BJ (cell line): ENCODE data around the gene CFAP92. TPM values are rescaled to one million over a fixed set of nuclear protein-coding genes. Genes with fewer than 3 reads are reported as not detected.
"Not testable (repeated sequence)": the region's sequence is repeated elsewhere in the genome, so short reads cannot be mapped to it uniquely, and the experiment has no call there.

Source experiments
- CTCF ChIA-PET: fragments of 350-600 bp; formaldehyde crosslinking; extraction: SDS; loops from one replicate; lab custom pipeline; 2021; ENCODE audit warnings: antibody characterized with exemption, inconsistent platforms; lab: Yijun Ruan, JAX
- POLR2A ChIA-PET: fragments of 300-600 bp; sonication (Branson Sonifier 250); formaldehyde crosslinking; extraction: SDS; loops from one replicate; lab custom pipeline; 2021; ENCODE audit warnings: antibody characterized with exemption; lab: Charles Lee
- DNase-seq: peaks from one replicate; pipeline ENCODE4 v3.0.0-alpha.2; 2011; ENCODE audit warnings: low read depth
- H3K27me3 ChIP-seq: 2 replicates; pipeline ENCODE4 v1.6.0; 2011; ENCODE audit warnings: low read length; ENCODE audit not compliant: control insufficient read depth, insufficient read depth
- H3K36me3 ChIP-seq: 2 replicates; pipeline ENCODE4 v1.5.1; 2011; ENCODE audit warnings: low read length; ENCODE audit not compliant: control insufficient read depth, insufficient read depth
- H3K4me3 ChIP-seq: 2 replicates; pipeline ENCODE4 v1.5.1; 2011; ENCODE audit warnings: low read depth, mild to moderate bottlenecking, control low read depth, low read length
- polyA plus RNA-seq: library from polyadenylated mRNA; depleted of rRNA; stranded (reverse); fragments of >200 nt; gene quantifications from 2 replicates; pipeline ENCODE4 v1.2.3, GENCODE V29; 2011
- TF ChIP-seq, protein P1 (sequence below): IDR thresholded peaks from 2 replicates; pipeline ENCODE4 v1.5.1; 2011; ENCODE audit warnings: low read depth, mild to moderate bottlenecking, control low read depth, inconsistent platforms, low read length, moderate library complexity; ENCODE audit not compliant: insufficient read depth

The CFAP92 gene
- polyA plus RNA-seq, 1 experiment, result not detected

DNA sequence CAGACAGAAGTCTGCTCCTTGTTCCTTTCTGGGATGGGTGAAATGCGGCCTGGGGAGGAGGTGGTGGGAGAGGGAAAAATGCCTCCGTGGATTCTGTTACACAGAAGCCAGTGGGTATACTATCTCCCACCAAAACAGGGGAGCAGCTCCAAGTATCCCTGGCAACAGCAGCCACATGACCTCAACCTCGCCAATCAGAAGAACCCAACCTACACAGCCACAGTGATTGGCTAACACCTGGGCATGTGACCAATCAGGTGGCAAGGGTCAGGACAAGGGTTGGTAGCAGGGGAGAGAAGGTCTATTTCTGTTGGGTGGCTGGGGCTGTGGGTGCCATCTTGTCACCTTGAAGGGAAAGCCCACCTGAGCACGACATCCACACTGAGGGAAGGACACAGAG, 123.5 kb downstream of the CFAP92 start:
- no peak for DNase-seq
- H3K4me3 ChIP-seq, result no peak overlapping the region
- ChIA-PET CTCF (no interaction called here), POLR2A (no interaction called here)
- no peaks in the 10 kb centered on the region for H3K27me3 ChIP-seq
- H3K36me3 ChIP-seq, result no peaks in the 10 kb centered on the region
- TF ChIP-seq, protein P1, sequence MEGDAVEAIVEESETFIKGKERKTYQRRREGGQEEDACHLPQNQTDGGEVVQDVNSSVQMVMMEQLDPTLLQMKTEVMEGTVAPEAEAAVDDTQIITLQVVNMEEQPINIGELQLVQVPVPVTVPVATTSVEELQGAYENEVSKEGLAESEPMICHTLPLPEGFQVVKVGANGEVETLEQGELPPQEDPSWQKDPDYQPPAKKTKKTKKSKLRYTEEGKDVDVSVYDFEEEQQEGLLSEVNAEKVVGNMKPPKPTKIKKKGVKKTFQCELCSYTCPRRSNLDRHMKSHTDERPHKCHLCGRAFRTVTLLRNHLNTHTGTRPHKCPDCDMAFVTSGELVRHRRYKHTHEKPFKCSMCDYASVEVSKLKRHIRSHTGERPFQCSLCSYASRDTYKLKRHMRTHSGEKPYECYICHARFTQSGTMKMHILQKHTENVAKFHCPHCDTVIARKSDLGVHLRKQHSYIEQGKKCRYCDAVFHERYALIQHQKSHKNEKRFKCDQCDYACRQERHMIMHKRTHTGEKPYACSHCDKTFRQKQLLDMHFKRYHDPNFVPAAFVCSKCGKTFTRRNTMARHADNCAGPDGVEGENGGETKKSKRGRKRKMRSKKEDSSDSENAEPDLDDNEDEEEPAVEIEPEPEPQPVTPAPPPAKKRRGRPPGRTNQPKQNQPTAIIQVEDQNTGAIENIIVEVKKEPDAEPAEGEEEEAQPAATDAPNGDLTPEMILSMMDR, result no peak

DNA sequence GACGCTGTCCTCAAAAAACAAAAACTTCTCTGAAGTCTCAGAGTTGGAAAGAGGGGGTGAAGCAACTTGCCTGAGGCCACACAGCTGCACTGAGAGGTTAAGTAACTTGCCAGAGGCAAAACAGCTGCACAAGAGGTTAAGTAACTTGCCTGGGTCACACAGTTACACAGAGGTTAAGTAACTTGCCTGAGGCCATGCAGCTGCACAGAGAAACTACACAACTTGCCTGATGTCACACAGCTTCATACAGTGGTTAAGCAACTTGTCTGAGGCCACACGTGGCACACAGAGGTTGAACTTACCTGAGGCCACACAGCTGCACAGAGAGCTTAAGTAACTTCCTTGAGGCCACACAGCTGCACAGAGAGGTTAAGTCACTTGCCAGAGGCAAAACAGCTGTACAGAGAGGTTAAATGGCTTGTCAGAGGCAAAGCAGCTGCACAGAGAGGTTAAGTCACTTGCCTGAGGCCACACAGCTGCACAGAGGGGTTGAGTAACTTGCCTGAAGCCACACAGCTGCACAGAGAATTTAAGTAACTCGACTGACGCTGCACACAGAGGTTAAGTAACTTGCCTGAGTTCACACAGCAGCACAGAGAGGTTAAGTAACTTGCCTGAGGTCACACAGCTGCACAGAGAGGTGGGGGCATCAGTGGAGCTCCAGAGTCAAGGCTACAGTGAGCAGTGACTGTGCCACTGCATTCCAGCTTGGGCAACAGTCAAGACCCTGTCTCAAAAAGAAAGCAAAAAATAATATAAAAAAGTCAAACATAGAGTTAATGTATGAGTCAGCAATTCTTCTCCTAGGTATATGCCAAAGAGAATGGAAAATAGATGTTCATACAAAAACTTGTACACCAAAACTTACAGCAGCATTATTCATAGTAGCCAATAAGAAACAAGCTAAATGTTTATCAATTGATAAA, 126.4 kb downstream of the CFAP92 start:
- TF ChIP-seq, protein P1, result no peak
- Histone ChIP-seq H3K27me3 (no peaks in the 10 kb centered on the region), H3K4me3 (no peak overlapping the region), H3K36me3 (no peaks in the 10 kb centered on the region)
- POLR2A ChIA-PET, result no interaction called here
- DNase-seq, result no peak
- CTCF ChIA-PET, result interaction anchor here (0.7 to 2.5 kb wide), 3 partner anchors 9 to 250 kb away, joined by 3 to 11 read pairs (median 4); no protein-coding TSS in a partner anchor

DNA sequence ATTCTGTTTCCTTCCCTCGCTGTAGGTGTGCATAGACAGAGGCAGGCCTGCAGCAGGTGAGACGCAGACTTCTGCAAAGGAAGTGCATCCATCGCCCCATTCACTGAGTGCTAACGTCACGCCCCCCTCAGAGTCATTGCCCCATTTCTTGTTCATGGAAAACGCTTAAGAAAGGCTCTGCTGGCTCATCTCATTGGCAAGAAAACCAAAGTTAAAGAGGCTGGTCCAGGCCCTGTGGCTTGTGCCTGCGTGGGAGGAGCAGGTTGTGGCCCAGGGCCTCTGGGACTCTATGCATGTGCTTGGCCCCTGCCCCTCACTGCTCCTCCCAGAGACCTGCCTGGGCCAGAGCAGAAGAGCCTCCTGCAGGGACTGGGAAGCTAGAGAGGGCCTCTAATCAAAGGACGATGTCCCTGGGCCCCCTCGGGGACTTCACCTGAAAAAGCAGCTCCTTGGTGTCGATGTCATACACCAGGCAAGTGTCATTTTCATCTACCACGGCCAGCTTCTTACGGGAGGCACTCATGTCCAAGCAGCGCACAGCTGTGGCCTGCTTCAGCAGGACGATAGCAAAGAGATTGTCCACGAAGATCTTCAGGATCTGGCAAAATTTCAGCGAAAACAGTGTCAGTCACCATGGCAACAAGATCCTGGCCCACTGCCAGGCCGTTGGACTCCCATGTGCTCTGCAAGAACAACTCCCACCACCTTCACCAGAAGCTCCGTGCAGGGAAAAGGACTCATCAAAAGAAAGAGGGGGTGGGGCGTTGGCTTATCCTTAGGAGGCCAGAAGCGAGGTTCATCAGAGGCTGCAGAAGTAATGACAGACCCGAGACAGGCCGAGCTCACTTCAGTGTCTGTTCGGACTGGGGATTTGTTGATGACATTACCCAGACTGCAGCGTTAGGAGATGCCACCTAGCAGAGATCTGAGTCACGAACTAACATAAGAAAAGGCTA, 128.7 kb downstream of the CFAP92 start:
- H3K27me3 ChIP-seq, POLR2A ChIA-PET, DNase-seq, H3K4me3 ChIP-seq, H3K36me3 ChIP-seq: not testable (repeated sequence)
- CTCF ChIA-PET, result interaction anchor here (1.6 to 2.5 kb wide), 2 partner anchors 11 to 20 kb away, joined by 3 to 11 read pairs; no protein-coding TSS in a partner anchor

DNA sequence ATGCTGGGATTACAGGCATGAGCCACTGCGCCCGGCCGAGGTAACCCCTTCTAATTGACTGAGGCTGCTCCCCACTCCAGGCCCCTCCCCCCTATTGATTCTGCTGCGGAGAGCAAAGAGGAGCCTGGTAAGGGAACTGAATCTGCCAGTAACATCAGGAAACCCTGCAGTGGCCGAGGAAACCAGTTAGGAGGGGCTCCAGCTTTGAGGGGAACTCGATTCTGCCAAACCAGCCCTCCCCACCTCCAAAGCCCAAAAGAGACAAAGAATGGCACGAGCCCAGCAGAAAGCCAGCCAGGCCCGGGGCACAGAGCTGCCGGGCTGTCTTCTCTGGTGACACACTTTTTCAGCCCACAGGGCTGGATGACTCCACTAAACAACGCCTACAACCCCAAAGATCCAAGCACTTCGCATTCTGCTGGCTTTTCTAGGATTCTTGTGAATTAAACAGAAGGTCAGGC, 129.5 kb downstream of the CFAP92 start:
- CTCF ChIA-PET, result interaction anchor here (1.6 kb wide), 1 partner anchor 19 kb away, joined by 3 read pairs; no protein-coding TSS in a partner anchor
- TF ChIP-seq, protein P1, result no peak
- POLR2A ChIA-PET, result no interaction called here
- no peak overlapping the region for H3K4me3 ChIP-seq
- no peaks in the 10 kb centered on the region for H3K36me3 ChIP-seq
- no peaks in the 10 kb centered on the region for H3K27me3 ChIP-seq
- DNase-seq, result no peak

DNA sequence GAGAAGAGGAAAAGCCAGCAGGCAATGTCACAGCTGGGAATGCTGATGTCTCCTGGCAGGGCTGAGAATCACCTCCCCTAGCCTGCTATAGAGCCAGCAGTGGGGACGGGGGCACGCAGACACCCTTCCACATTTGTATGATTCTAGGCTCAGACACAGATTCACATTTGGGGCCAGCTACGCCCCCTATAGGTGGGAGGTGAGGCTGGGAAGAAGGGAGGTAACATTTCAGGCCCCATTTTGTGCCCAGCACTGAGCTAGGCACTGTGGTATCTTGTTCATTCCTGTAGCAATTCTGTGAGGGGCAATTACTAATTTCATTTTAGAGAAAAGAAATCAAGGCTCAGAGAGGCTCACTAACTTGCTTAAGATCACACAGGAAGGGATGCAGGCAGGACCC, 130.3 kb downstream of the CFAP92 start:
- TF ChIP-seq, protein P1, result peak; percentile 29
- H3K27me3 ChIP-seq, result no peaks in the 10 kb centered on the region
- ChIA-PET CTCF (interaction anchor here (0.8 to 1.3 kb wide), 4 partner anchors 12 to 21 kb away, joined by 3 to 4 read pairs (median 4); no protein-coding TSS in a partner anchor), POLR2A (no interaction called here)
- no peaks in the 10 kb centered on the region for H3K36me3 ChIP-seq
- no peak for DNase-seq
- H3K4me3 ChIP-seq, result no peak overlapping the region
